ENCODE results near the gene RBP5.

Gene RBP5

DNA sequence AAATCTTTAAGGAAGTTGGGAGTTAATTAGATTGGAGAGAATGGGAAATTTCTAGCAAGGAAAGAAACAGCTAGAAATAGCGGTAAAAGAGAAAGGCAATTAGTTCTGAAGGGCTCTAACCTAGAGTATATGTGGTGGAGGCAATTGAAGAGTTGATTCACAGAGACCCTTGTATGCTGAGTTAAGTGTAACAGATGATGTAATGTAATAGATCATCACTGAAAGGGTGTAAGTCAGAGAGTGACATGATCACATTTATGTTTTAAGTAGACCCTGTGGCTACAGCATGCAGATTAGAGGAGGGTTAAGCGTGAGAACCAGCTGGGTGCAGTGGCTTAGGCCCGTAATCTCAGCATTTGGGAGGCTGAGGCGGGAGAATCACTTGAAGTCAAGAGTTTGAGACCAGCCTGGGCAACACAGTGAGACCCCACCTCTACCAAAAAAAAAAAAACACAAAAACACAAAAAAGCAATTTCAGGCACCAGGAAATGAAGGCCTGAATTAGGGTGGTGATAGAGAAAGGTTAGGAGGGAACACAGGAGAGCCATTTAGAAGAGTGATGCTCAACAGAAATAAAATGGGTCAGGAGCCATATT is 3.0 kb downstream of the RBP5 start:
- FAIRE-seq (no peak), DNase-seq (ENCODE audit: insufficient read length, low spot score) (no peak)
- no peak for TF ChIP-seq CTCF (IDR thresholded peaks at IDR 0.05; ENCODE audit: insufficient read depth, missing control alignments)

DNA sequence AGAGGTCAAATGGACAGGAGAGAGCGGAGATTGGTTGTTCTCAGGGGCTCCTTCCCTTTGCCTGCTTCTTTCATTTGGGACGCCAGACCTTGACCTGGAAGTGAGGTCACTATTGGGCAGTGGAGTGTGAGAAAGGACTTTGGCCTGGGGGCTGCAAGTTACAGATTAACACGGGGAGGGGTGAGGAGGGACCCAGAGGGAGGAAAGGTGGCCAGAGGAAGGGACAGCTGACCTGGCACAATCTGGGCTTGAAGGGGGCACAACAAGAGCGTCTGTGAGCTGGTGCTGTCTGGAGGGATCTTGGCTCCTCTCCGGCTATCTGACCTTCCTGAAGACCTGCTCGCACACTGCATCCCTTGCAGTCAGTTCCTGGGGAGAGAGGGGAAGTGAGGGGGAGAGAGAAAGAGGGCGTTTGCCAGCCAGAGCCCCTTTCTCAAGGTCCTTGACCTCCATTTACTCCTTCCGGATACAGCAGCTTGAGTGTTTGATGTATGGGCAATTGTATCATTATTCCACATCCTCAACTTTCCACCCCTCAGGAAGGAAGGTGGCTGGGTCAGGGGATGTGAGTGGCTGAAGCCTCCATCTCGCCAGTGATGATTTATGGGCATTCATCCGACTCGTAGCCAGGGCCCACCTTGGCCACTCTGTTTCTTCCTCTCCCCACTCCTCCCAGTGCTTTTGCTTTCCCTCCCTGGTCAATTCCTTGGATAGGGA is 4.7 kb downstream of the RBP5 start:
- TF ChIP-seq CTCF (IDR thresholded peaks at IDR 0.05; ENCODE audit: insufficient read depth, missing control alignments), result no peak
- FAIRE-seq, result no peak
- no peak for DNase-seq (ENCODE audit: insufficient read length, low spot score)

- TF ChIP-seq CTCF (IDR thresholded peaks at IDR 0.05; ENCODE audit: insufficient read depth, missing control alignments), result no peak
- DNase-seq (ENCODE audit: insufficient read length, low spot score), result no peak
- FAIRE-seq, result no peak
Measured at GRCh38 chr12:7122811-7123769, 5.6 kb downstream of the RBP5 start.

DNA sequence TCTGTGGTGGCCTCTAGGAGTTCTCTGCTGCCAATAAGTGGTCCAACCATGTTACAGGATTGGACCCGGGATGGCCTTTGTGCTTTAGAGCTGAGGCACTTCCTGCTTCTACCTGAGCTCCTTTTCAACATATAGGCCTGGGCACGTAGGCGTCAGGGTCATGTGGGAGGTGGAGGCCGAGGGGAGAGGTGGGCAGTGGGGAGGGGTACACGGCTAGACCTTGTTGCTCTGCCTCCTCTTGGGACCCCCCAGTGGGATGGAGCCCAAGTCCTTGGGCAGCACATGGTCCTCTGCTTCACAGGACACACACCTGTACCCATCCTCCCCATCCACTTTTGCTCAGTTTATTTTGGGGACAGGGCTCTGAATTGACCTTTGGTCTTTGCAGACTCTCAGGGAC is 7.4 kb downstream of the RBP5 start:
- DNase-seq (ENCODE audit: insufficient read length, low spot score), result no peak
- no peak for TF ChIP-seq CTCF (IDR thresholded peaks at IDR 0.05; ENCODE audit: insufficient read depth, missing control alignments)
- FAIRE-seq, result no peak

- FAIRE-seq, result no peak
- DNase-seq (ENCODE audit: insufficient read length, low spot score), result no peak
- TF ChIP-seq CTCF (IDR thresholded peaks at IDR 0.05; ENCODE audit: insufficient read depth, missing control alignments), result no peak
Measured at GRCh38 chr12:7120166-7120565, 8.5 kb downstream of the RBP5 start.

GRCh38 chr12:7118881-7119280 is 9.8 kb downstream of the RBP5 start:
- no peak for TF ChIP-seq CTCF (IDR thresholded peaks at IDR 0.05; ENCODE audit: insufficient read depth, missing control alignments)
- FAIRE-seq, result no peak
- DNase-seq (ENCODE audit: insufficient read length, low spot score), result no peak

All from D721Med (cell line).